ENCODE data around the gene ANAPC1. TPM values are rescaled to one million over a fixed set of nuclear protein-coding genes. Genes with fewer than 3 reads are reported as not detected.
"Not testable (repeated sequence)": the region's sequence is repeated elsewhere in the genome, so short reads cannot be mapped to it uniquely, and the experiment has no call there.

The ANAPC1 gene
- total RNA-seq, 1 donor from 2014 or later, result 52.2 TPM

DNA sequence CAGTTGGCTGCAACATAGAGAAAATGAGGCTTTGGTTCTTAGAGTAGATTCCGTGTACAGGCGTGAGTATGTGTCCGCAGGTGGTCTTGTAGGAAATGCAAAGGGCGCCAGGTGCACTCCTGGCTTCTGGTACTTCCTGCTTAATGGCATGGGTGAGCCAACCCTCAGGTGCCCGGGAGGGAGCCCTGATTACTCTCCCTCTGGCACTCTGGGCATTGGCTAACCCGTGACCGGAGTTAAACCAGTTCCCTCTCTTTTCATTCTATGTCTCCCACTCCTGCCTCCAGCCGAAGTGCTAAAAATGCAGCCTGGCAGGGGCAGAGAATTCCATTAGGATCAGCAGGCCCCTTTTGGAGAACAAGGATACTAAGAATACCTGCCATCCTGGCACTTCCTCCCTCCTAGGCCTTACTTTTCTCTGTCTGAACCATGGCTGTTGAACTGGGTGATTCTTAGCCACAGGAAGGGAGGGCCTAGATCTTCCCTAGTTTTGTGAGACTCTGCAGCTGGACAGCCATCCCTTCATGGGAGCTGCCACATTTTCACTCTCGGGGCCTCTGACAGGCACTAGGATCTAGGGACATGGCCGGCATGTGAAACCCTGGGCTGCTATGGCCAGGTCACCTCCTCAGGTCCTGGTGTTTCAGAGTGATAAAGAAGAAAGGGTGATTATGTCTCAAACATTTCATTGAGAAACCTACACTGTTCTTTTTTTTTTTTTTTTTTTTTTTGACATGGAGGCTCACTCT is 20.9 kb upstream of the ANAPC1 start:
- no peak for DNase-seq (ENCODE audit: low read depth in 2 of 2)

DNA sequence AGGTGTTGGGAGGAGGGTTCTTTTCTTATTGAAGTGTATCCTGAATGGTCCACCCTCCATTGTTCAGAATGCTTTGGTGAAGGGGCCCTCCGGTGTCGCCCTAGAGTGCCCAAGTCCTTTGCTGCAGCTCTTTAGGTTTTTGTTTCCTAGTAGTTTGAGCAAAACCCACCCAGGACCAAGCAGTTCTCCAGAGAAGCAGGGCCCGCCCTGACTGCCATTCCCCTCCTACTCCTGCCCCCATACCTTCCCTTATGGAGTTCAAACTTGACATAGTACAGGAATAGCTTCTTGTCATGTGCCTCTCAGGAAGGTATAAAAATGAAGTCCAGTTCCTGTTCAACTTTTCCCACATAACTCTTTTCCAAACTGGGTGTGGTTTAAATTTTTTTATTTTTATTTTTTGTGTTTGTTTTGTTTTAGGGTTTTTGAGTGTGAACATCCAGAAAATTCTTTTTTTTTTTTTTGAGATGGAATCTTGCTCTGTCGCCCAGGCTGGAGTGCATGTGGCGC is 20.0 kb upstream of the ANAPC1 start:
- DNase-seq (ENCODE audit: low read depth in 2 of 2), result peak; percentile 43 to 61

DNA sequence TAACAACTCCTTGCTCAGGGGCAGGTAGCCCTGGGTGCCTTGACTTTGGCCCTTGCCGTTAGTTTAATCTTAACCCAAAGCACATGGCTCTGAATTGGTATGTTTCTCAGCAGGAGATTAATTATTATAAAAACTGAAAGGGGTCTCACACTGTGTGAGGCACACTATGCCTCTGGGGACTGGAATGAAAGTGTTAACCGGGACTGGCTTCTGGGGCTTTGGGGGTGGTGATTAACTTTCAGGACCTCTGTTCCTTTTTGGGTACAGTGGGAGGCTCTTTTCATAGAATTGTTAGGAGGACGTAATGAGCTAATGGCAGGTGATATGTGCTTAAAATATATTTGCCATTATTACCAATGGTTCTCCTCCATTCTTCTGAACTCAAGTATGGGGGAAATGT is 19.5 kb upstream of the ANAPC1 start:
- no peak for DNase-seq (ENCODE audit: low read depth in 2 of 2)

DNA sequence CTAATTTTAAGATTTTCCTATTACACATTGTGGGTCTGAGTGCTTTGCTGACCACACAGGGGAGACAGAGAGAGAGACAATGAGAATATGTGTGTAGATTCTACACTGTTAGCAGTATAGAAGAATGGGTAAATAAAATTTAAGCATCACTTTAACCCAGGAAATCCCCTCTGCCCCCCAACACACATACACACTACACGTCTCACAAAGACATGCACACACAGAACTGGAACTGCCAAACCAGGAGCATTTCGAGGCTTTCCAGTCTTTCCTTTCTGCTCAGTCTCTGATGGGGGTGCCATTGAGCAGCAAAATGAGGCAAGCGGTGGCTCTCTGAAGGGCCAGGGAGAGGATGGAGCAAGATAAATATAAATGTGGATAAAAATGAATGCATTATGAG is 16.9 kb upstream of the ANAPC1 start:
- peak in 1 of 2 donors; percentile 67 for DNase-seq (ENCODE audit: low read depth in 2 of 2)

DNA sequence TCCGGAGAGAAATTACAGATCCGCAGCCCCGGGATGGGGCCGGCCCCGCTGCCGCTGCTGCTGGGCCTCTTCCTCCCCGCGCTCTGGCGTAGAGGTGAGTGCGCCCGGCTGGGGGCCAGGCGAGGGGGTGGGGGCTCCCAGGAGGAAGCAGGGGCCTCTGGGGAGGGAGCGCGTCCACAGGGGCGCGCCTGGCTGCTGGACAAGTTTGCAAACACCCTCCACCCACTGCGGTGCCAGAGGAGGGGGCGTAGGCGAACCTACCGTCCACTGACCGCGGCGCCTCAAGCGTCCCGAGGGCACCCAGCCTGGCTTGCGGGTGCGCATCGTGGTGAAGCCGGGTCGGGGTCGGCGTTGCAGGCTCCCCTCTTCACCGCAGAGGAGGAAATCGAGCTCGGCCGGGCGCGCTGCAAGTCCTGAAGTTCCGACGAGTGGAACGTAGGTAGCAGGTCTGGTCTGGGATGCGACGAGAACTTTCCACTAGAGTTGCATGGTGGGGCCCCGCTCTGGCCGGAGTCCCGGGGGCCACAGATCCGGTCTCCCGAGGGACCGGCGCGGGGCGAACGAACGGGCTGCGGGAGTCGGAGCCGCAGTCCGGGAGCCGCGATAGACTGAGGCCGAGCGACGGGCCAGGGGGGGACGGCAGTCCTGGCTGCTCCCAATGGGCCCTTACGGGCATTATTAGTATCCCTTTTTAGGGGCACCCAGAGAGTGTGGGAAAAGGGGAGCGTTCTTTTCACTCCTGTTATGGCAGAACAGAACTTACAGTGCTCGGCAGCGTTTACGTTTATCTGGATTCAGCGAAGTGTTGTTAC is 14.9 kb upstream of the ANAPC1 start:
- peak in 1 of 2 donors; percentile 45 for DNase-seq (ENCODE audit: low read depth in 2 of 2)

DNA sequence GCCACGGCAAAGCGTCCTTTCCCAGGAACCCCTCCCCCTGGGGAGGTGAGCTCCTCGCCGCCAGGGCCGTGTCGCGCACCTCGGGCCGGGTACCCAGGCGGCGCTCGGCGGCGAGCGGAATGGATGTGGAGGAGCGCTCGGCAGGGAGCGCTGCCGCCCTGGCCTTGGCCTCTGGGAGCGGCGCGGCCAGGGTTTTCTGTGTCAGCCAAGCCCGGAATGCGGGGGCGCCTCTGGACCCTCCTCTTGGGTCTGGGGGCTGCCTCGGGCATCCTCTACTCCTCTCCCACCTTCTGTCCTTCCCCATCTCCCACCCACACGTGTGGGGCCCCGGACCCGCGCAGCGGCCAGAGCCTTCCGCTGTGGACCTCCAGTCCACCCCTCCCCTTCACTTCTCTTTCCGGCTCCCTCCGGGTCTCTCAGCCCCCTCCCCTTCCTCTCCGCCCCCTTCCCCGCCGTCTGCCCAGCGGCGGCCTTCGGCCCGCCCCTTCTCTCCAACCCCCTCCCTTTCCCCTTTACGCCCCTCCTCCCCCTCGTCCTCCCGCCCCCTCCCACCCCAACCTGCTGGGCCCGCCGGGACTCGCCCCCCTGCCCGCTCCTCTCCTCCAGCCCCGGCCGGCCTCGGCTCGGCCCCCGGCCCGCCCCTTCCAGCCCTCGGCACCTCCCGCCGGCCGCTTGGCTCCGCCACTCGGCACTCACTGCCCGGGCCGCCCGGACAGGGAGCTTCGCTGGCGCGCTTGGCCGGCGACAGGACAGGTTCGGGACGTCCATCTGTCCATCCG is 14.1 kb upstream of the ANAPC1 start, which contains the start of gene MERTK:
Gene MERTK, plus strand, starts transcription at position 684 of the 779 bp plus-strand sequence. CDS start 129 bp downstream, outside the sequence.
- peak; percentile 88 to 96 for DNase-seq (ENCODE audit: low read depth in 2 of 2)

DNA sequence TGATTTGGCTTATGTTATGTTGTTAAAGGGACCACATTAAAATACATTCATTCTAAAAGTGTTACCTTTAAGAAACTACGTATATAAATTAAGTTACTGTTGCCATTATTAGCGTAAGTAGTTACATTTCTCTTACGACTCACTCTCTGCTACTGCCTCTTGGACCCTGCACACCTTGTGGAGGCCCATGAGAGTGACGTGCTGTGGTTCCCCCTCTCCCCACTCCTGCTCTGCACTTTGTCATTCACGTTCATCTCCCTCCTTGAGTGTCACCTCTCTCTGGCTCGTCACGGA is 13.6 kb upstream of the ANAPC1 start:
- no peak for DNase-seq (ENCODE audit: low read depth in 2 of 2)

DNA sequence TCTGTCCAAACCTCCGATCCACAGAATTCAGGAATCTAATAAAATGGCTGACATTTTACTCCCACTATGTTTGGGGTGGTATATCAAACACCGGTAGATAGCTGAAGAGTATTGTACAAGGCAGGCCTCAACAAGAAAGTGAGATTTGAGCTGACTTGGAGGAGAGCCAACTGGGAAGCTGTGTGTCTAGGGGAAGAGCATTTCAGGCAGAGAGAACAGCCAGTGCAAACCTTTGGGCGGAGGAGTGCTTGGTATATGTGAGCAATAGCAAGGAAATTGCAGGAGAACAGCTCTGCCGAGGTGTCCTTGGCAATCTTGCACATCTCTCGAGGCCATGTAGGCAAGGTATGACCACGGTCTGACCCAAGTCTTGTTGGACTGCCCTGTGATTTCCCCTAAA is 12.6 kb upstream of the ANAPC1 start:
- no peak for DNase-seq (ENCODE audit: low read depth in 2 of 2)

DNA sequence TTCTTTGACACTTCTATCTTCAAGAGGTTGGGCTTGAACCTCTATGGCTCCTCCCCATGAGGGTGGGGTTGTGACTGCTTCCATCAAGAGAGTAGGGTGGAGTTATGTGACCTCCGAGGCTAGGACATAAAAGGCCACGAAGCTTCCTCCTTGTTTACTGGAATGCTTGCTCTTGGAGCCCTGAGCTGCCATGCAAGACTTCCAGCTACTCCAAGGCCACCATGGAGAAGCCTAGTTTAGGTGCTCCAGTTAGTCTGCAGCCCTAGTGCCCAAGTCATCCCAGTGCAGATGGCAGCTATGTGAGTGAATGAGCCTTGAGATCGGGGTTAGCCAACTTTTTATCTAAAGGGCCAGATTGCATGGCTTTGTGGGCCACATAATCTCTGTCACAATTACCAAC is 12.0 kb upstream of the ANAPC1 start:
- DNase-seq (ENCODE audit: low read depth in 2 of 2), result no peak

DNA sequence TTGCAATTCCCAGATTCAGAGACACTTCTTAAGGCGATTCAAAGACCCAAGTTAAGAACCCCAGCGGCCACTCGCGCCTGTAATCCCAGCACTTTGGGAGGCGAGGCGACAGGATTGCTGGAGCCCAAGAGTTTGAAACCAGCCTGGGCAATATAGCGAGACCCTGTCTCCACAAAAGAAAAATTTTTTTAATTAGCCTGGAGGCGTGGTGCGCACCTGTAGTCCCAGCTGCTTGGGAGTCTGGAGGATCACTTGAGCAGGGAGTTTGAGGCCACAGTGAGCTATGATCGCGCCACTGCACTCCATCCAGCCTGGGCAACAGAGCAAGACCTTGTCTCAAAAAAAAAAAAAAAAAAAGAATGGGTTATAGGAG is 585 bp upstream of the ANAPC1 start:
- no peak for DNase-seq (ENCODE audit: low read depth in 2 of 2)

DNA sequence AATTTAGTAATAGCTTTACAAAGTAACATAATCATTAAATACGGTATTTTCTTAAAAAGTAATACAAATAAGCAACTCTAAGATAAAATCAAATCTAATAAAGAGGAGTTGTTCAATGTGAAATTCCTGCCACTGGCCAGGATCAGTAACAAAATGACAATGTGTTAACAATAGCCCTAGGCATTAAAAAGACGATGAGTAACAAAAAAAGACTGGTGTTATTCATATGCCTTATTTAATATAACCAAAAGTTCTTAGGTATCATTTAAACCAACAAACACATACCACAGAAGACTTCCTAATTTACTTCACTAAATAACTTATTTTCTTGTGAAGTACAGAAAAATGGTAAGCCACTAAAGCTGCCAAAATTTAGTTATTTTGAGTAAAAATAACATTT is 11.2 kb downstream of the ANAPC1 start:
- DNase-seq (ENCODE audit: low read depth in 2 of 2), result not testable (repeated sequence)

DNA sequence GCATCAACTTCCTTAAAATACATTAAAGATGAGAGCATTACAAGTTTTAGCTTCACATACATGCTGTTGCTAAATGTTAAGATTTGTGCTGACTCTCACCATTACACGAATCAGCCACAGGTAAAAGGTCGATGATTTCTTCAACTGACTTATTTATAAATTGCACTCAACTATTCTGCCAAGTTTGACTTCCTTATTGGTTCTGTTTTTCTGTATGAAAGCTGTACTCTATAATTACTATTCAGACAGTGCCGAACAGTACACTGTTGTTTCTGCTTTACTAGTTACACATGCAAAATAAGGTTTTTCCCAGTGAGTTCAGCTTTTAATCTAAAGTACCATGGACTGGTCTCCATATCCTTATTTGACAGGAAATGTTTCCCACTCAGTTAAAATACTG is 18.9 kb downstream of the ANAPC1 start:
- not testable (repeated sequence) for DNase-seq (ENCODE audit: low read depth in 2 of 2)

DNA sequence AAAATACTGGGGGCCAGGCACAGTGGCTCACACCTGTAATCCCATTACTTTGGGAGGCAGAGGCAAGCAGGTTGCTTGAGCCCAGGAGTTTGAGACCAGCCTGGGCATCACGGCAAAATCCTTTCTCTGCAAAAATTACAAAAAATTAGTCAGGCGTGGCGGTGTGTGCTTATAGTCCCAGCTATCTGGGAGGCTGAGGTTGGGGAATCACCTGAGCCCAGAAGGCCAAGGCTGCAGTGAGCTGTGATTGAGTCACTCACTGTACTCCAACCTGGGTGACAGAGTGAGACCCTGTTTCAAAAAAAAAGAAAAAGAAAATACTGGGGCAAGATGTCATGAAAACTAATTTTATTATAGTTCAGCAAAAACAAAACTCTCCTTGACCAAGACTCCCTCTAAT is 24.0 kb downstream of the ANAPC1 start:
- DNase-seq (ENCODE audit: low read depth in 2 of 2), result not testable (repeated sequence)

DNA sequence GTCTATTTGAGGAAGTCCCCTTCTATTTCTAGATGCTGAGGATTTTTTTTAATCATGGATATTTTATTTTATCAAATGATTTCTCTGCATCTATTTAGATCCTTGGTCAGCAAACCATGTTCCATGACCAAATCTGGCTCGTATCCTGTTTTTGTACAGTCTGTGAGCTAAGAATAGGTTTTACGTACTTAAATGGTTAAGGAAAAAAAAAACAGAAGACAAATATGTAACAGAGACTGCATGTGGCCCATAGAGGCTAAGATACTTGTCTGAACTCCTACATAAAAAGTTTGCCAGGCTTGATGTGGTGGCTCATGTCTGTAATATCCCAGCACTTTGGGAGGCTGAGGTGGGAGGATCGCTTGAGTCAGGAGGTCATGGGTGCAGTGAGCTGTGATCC is 31.4 kb downstream of the ANAPC1 start:
- peak; percentile 35 to 44 for DNase-seq (ENCODE audit: low read depth in 2 of 2)

DNA sequence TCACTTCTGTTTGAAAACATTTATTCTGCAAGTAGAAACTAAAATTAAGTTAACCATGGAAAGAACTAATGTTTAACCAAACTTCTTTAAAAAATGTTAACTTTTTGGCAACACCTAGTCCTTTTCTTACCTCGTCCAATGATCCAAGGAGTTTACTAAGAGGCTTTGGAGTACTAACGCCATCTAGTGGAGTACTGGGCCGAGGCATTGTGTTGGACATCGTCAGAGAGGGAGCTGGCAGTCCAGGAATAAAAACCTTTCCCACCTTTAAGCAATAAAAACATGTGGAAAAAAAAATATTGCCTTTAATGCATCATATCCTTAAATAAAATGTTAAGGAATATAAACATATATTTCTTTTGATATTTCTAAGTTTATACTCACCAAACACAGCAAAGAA is 33.3 kb downstream of the ANAPC1 start:
- peak; percentile 32 to 55 for DNase-seq (ENCODE audit: low read depth in 2 of 2)

DNA sequence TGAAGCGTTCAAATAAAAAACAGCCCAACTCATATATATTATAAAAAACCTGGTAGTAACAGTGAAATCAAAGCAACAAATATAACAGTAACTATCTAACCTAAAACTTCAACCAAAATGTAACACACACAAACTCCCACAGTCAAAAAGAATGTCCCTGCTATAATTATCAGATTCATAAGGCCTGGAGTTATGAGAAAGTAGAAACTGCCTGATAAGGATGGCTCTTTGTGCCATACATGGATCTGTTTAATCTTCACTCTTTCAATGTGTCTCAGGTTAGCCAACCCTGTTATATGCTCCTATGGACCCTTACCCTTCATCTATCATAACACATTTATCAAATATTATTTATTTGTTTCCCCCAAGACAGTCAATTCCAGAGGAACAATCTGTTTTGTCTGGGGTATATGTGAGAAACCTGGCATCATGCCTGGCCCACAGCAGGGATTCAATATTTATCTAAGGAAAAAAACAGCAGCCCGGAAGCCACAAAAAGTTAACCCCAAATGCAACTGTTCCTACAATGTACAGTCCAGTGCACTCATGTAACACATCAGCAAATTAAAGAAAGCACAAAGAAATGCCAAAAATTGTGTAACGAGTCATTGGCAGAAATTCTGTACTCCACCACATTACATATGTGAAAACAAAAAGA is 44.2 kb downstream of the ANAPC1 start:
- peak; percentile 10 to 53 for DNase-seq (ENCODE audit: low read depth in 2 of 2)

DNA sequence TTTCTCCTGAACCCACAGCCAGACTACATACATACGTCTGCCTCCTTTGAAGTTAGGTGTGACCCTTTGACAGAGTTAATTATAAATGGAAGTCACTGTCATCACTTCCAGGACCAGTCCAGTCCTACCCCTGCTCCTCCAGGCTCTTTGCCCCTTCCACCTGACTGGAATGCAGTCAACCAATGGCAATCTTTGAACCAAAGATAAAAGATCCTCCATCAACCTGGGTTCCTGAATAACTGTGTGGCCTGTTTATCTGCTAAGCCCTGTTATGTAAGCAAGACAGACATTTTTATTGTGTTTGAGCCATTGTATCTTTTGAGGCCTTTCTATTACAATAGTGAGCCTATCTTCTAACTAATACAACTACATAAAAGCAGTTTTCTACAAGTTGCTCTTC is 45.0 kb downstream of the ANAPC1 start:
- DNase-seq (ENCODE audit: low read depth in 2 of 2), result not testable (repeated sequence)

DNA sequence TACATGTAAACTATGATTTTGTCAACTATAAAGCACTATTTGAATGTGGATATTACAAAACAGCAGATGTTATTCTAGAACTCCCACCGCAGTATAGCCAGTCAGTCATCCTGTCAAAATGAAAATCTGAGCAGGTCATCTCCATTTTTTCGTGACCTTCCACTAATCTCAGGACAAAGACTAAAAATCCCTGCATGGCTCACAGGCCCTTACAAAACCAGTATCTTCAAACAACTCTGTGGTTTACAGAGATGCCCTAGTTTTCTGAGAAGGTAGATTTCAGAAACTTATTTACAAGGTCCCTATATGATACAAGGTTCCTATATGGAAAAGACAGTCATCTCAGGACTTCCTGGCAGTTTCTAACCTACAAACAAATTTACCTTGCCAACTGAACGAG is 49.8 kb downstream of the ANAPC1 start:
- not testable (repeated sequence) for DNase-seq (ENCODE audit: low read depth in 2 of 2)

DNA sequence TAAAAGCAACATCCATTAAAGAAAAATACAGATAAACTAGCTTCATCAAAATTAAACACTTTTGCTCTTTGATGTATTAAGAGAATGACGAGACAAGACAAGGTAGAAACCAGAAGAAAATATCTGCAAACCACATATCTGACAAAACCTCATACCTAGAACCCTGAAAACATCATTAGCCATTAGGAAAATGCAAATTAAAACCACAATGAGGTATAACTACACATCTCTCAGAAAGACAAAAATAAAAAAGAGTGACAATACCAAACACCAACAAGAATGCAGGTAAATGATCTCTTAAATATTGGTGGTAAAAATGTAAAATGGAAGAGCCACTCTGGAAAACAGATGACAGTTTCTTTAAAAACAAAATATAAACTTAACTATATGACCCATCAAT is 53.5 kb downstream of the ANAPC1 start:
- not testable (repeated sequence) for DNase-seq (ENCODE audit: low read depth in 2 of 2)

DNA sequence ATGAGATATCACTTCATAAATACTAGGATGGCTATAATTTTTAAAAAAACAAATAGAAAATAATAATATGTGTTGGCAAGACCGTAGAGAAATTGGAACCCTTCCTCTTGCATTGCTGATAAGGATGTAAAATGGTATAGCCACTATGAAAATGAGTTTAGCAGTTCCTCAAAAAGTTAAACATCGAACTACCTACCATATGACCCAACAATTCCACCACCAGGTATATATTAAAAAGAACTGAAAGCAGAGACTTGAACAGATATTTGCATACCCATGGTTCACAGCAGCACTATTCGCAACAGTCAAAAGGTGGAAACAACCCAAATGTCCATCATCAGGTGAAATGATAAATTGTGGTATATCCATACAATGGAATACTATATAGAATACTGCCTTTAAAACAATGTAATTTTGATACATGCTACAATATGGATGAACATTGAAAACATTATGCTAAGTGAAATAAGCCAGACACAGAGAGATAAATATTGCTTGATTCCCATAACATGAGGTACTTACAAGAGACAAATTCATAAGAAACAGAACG is 55.7 kb downstream of the ANAPC1 start:
- not testable (repeated sequence) for DNase-seq (ENCODE audit: low read depth in 2 of 2)

DNA sequence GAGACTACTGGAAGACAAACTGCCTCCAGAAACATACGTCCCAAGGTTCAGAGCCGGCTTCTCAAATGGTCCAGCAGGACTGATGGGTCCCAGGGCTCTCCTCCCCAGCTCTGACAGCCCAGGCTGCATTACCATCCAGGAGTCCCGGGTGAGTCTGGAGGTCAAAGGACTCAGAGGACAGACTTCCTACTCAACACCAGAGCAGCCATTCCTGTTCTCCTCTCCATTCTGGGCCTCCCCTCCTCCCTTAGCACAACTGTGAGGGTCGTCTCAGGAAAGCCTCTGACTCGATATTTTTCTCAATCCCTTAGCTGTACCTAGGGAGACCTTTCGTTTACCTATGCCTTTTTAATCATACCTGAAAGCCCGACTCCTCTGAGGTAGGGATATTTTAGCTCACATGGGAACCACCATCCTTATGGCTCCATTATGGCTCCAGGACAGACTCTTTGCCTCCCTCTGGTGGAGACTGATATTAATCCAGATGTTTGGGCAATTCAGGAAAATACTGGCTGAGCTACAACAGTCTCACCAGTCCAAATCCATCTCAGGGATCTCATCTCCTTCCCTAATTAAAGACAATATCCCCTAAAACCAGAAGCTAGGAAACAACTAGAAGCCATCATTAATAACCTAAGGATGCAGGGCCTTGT is 70.9 kb downstream of the ANAPC1 start:
- DNase-seq (ENCODE audit: low read depth in 2 of 2), result not testable (repeated sequence)

Measured in dermis microvascular lymphatic vessel endothelial cell (primary cell).